Panc1 (cell line): ENCODE results near the gene KIFC3. TPM values are rescaled to one million over a fixed set of nuclear protein-coding genes. Genes with fewer than 3 reads are reported as not detected.

ENCODE experiments used
- ATAC-seq: fragments of 200-7000 bp; cut with Tn5 transposase; 2 replicates; pipeline ENCODE4 v1.9.1; 2020; ENCODE audit warnings: mild to moderate bottlenecking, moderate library complexity
- BruUV-seq: library from RNA; stranded (reverse); fragments of 400-500 nt; replicated peaks from 2 replicates; lab custom pipeline; 2021; lab: Mats Ljungman, UMichigan
- CTCF ChIA-PET: fragments of 300-600 bp; sonication (Branson Sonifier 250); formaldehyde crosslinking; loops from one replicate; lab custom pipeline; 2022; ENCODE audit warnings: antibody characterized with exemption; lab: Charles Lee
- POLR2A ChIA-PET: fragments of 300-600 bp; sonication (Branson Sonifier 250); formaldehyde crosslinking; loops from one replicate; lab custom pipeline; 2022; ENCODE audit warnings: antibody characterized with exemption; lab: Charles Lee
- DNase-seq: peaks from one replicate; pipeline ENCODE4 v3.0.0-alpha.2; 2010; ENCODE audit warnings: low read depth, low spot score
- H3K27ac ChIP-seq: 2 replicates; pipeline ENCODE4 v1.5.1; 2011; ENCODE audit warnings: mild to moderate bottlenecking, low read length, inconsistent platforms
- H3K27me3 ChIP-seq: fragments of 200-500 bp; sonication (Bioruptor generic); 2 replicates; pipeline ENCODE4 v1.6.0; 2014; ENCODE audit warnings: low read length, inconsistent platforms; ENCODE audit not compliant: control insufficient read depth, insufficient read depth
- H3K36me3 ChIP-seq: fragments of 200-500 bp; sonication (Bioruptor generic); 2 replicates; pipeline ENCODE4 v1.5.1; 2014; ENCODE audit warnings: inconsistent platforms, mild to moderate bottlenecking, low read length, moderate library complexity; ENCODE audit not compliant: control insufficient read depth, insufficient read depth
- H3K4me1 ChIP-seq: 2 replicates; pipeline ENCODE4 v1.5.1; 2011; ENCODE audit warnings: inconsistent platforms, mild to moderate bottlenecking, low read length, moderate library complexity; ENCODE audit not compliant: control insufficient read depth, insufficient read depth
- H3K4me3 ChIP-seq, 2 experiments: 2 replicates each; pipeline ENCODE4 v1.5.1; 2011 to 2012; ENCODE audit warnings: low read depth in 2 of 2, low read length in 2 of 2, mild to moderate bottlenecking in 2 of 2, inconsistent platforms in 1 of 2, moderate library complexity in 1 of 2
- H3K9me3 ChIP-seq: fragments of 200-500 bp; sonication (Bioruptor generic); 2 replicates; pipeline ENCODE4 v1.5.1; 2014; ENCODE audit warnings: low read depth, mild to moderate bottlenecking, inconsistent platforms, low read length, moderate library complexity; ENCODE audit not compliant: control insufficient read depth, insufficient read depth
- CTCF ChIP-seq: fragments of 450-650 bp; IDR thresholded peaks from 2 replicates; pipeline ENCODE4 v1.5.1; 2017; ENCODE audit warnings: mild to moderate bottlenecking
- POLR2AphosphoS5 ChIP-seq: IDR thresholded peaks from 2 replicates; pipeline ENCODE4 v1.6.1; 2012; ENCODE audit warnings: mild to moderate bottlenecking, low read depth, low read length, moderate library complexity
- REST ChIP-seq, 2 experiments: IDR thresholded peaks; 2 replicates each; pipeline ENCODE4 v1.6.1; 2011 to 2012; ENCODE audit warnings: low read depth in 2 of 2, control low read depth in 1 of 2, low read length in 1 of 2, mild to moderate bottlenecking in 1 of 2, moderate library complexity in 1 of 2; ENCODE audit not compliant: insufficient read depth in 1 of 2
- SIN3A ChIP-seq: IDR thresholded peaks from 2 replicates; pipeline ENCODE4 v1.6.1; 2012; ENCODE audit warnings: low read depth, mild to moderate bottlenecking, low read length, moderate library complexity, borderline replicate concordance; ENCODE audit not compliant: insufficient read depth
- TCF7L2 ChIP-seq: IDR thresholded peaks from 2 replicates; pipeline ENCODE4 v1.6.1; 2011; ENCODE audit warnings: mild to moderate bottlenecking, low read depth, low read length, inconsistent platforms
- in situ Hi-C: cut with HindIII; loops from 2 replicates; pipeline ENCODE4 v1.10.0; 2016; ENCODE audit warnings: low sequenced_read_pairs, low pct_unique_long_range_greater_than_20kb
- intact Hi-C: fragments of 100-400 bp; cut with micrococcal nuclease; formaldehyde crosslinking; loops from one replicate; pipeline ENCODE4 v1.10.0; 2022; ENCODE audit not compliant: unreplicated experiment
- total RNA-seq: library from RNA; stranded (reverse); gene quantifications from one replicate; pipeline ENCODE4 v1.2.1, GENCODE V29; 2021; ENCODE audit not compliant: unreplicated experiment

KIFC3 gene
- total RNA-seq, 1 experiment from 2014 or later: 51.5 TPM

DNA sequence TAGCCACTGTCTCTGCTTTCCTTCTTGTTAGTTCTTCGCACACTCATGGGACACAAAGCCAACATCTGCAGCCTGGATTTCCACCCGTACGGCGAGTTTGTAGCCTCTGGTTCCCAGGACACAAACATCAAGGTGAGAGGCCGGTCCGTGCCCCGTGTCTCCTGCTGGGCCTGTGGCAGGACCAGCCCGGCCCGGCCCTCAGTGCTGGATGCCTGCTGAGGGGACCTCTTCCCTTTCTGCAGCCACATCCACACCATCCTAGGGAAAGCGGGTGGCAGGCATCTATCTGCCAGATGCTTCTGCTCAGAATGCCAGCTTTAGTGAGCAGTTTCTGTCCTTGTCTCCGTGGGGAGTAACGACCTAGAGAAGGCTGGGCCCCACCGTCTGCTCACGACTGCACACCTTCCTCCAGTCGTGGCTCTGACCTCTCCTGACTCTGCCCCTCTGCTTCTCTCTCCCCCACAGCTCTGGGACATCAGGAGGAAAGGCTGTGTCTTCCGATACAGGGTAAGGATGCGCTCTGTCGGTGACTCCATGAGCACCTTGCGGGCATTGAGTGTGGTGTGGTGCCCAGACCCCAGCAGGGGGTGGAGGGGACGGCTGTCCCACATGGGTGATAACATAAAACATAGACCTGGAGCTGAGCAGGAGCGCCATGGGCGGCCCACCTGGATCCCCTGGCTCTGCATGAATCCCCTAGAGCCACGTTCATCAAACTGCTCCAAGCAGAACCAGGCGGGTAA lies 51.3 kb downstream of the KIFC3 start:
- no peaks in the 10 kb centered on the region for H3K9me3 ChIP-seq
- no peaks in the 10 kb centered on the region for H3K27me3 ChIP-seq
- intact Hi-C loops (loop anchor here (10.0 kb wide), 1 partner anchor 254 kb away; the partner anchor contains the start of genes USB1 and ZNF319), in situ Hi-C loops (no loop called here)
- DNase-seq (no peak), ATAC-seq (no peak)
- no peaks in the 10 kb centered on the region for H3K4me1 ChIP-seq
- BruUV-seq: no TSS peak
- H3K27ac ChIP-seq: no peak overlapping the region
- POLR2A ChIA-PET: no interaction called here
- H3K36me3 ChIP-seq: no peaks in the 10 kb centered on the region
- CTCF ChIA-PET: no interaction called here
- TF ChIP-seq POLR2AphosphoS5 (no peak), TCF7L2 (no peak), CTCF (no peak), SIN3A (no peak), REST (IDR thresholded peaks at IDR 0.05; ENCODE audit: insufficient read depth in 1 of 2, low read depth in 2 of 2, low read length in 1 of 2) (no peak)
- no peak overlapping the region for H3K4me3 ChIP-seq

GRCh38 chr16:57749856-57750452 lies 52.3 kb downstream of the KIFC3 start:
- intact Hi-C loops: loop anchor here (10.0 kb wide), 1 partner anchor 255 kb away; the partner anchor contains the start of genes USB1 and ZNF319
- in situ Hi-C loops: no loop called here
- ChIA-PET POLR2A (no interaction called here), CTCF (no interaction called here)
- no peaks in the 10 kb centered on the region for H3K9me3 ChIP-seq
- ATAC-seq (no peak), DNase-seq (no peak)
- no peaks in the 10 kb centered on the region for H3K27me3 ChIP-seq
- no peak overlapping the region for H3K27ac ChIP-seq
- H3K4me1 ChIP-seq: no peaks in the 10 kb centered on the region
- no peak overlapping the region for H3K4me3 ChIP-seq
- no peaks in the 10 kb centered on the region for H3K36me3 ChIP-seq
- no peak for TF ChIP-seq CTCF
- TF ChIP-seq REST (IDR thresholded peaks at IDR 0.05; ENCODE audit: insufficient read depth in 1 of 2, low read depth in 2 of 2, low read length in 1 of 2): no peak
- TF ChIP-seq POLR2AphosphoS5: no peak
- TF ChIP-seq TCF7L2: no peak
- TF ChIP-seq SIN3A: no peak
- no TSS peak for BruUV-seq
